Activated CD4-positive, alpha-beta T cell treated with anti-CD3 and anti-CD28 coated beads, Interleukin-2, Interleukin-4, amounts not matched to agents 100 ng/mL and 50 ng/mL, durations not matched to agents 16 hours and 8 hours (primary cell): ENCODE results near the gene OR6B1.
"Not testable (repeated sequence)": the region's sequence is repeated elsewhere in the genome, so short reads cannot be mapped to it uniquely, and the experiment has no call there.

ENCODE experiments used
- DNase-seq: peaks from one replicate; pipeline ENCODE4 v3.0.0-alpha.2; 2020; ENCODE audit warnings: low spot score

The OR6B1 gene

DNA sequence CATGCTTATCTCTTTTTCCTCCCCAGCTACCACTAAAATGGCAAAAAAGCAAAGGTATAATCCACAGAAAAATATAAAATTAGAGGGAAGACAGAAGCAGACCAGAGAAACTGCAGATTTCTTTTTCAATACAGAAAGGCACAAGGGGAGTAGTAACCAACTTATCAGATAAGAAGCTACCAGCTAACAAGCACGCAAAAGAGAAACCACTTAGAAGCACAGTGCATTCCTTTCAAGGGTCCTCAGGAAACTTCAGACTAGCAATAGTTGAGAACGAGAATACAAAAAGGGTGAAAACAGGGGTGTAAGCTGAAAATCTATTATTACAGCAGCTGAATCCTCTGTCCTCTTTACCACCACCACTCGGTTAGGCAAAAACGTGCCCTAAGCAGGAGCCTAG lies 38.8 kb downstream of the OR6B1 start:
- DNase-seq, result no peak

DNA sequence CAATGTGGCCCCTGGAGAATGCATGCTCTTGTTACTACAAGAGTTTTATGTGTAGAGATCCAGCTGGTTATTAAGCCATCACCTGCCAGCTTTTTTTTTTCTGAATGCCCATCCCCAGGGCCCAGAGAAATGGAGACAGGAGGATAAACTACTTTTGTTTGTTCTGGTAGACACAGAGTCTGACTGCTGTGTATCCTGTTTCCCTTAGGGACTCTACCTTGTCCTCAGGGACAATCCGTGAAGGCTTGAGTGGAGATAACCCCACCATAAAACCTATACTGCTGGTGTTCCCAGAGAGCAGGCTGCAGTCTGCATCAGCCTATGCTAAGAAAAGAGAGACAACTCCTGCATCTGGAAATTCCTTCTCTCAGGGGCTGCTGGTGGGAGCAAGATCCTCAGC lies 48.5 kb downstream of the OR6B1 start, which contains the start of gene OR2A5:
TSS of gene OR2A5 (plus strand) at position 301 of the 400 bp plus-strand sequence. CDS start 1,454 bp downstream, outside the sequence.
- no peak for DNase-seq

DNA sequence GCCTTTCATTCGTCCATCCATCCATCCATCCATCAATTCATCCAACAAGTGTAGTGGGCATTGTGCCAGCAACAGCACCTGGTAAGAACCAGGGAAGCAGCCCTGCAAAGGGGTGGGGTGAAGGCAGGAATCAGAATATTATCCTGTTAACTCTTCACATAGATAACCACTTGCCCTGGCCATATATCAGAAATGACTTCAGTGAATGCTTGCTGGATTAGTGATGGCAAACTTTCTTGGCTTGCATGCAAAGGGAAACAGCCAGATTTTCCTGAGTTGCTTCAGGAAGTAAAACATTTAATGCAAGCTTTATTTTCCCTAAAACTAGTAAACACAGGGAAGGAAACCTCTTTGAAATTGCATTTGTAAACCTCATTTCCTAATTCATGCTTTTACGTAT lies 49.4 kb downstream of the OR6B1 start:
- DNase-seq, result no peak

DNA sequence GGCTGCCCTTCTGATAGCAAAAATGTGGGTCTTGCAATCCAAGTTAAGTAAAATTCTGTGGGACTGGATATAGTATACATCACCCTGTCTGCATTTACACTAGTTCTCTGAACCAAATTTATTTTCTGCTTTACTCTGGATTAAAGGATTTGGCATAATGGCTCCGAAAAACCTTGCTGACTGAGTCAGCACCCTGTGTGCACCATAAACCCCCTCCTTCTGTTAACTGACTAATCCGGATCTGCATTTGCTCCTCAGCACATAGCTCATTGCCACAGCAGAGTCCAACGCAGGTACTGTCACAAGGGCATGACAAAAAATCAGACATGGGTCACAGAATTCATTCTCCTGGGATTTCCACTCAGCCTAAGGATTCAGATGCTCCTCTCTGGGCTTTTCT lies 50.0 kb downstream of the OR6B1 start:
- no peak for DNase-seq

DNA sequence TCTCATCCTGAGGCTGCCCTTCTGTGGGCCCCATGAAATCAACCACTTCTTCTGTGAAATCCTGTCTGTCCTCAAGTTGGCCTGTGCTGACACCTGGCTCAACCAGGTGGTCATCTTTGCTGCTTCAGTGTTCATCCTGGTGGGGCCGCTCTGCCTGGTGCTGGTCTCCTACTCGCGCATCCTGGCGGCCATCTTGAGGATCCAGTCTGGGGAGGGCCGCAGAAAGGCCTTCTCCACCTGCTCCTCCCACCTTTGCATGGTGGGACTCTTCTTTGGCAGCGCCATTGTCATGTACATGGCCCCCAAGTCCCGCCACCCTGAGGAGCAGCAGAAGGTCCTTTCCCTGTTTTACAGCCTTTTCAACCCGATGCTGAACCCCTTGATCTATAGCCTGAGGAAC lies 50.8 kb downstream of the OR6B1 start:
- DNase-seq, result not testable (repeated sequence)

DNA sequence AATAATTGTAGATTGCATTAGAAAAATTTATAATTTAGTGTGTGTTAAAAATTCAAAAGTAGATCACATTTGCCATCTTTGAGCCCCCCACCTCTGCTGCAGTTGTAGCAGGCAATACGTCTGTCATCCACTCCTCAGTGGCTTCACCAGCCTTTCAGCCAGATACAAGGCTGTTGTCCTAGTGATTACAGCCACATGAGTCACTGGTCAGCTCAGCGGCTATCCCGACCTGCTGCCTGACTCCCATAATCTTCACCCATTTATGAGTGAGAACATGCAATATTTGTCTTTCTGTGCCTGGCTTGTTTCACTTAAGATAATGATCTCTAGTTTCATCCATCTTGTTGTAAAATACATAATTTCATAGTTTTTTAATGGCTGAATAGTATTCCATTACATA lies 57.8 kb downstream of the OR6B1 start:
- DNase-seq, result no peak
